HG02840 (cell line): ENCODE results near the gene SYT4.

Experiments
- ATAC-seq: cut with Tn5 transposase; IDR thresholded peaks from one replicate; pipeline ENCODE4 v1.9.1; 2021; ENCODE audit warnings: mild to moderate bottlenecking, moderate library complexity, moderate number of reproducible peaks; ENCODE audit not compliant: unreplicated experiment, low FRiP score

Gene SYT4

GRCh38 chr18:43222501-43222900 is 54.8 kb downstream of the SYT4 start:
- no peak for ATAC-seq

GRCh38 chr18:43220691-43221090 is 56.6 kb downstream of the SYT4 start:
- ATAC-seq = no peak
